ENCODE data around the gene SLC16A12.
"Not testable (repeated sequence)": the region's sequence is repeated elsewhere in the genome, so short reads cannot be mapped to it uniquely, and the experiment has no call there.

SLC16A12 gene

DNA sequence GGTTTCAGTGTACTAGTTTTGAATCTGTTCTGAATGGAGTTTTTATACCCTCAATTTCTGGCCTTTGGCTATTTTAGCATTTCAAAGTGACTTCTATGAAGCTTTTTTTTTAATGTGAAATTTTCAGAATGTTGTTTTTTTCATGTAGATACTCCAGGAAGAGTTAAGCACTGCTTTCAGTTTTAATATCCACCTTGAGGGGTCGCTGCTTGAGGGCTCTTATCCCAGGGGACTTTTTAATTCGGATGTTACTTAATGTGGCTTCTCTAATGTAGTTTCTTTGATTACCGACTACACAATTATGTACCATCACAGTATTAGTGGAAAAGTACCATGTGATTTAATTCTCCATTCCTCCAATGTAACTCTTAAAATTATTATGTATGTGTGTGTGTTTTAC, 115.8 kb downstream of the SLC16A12 start:
- DNase-seq (ENCODE audit: low read depth in 2 of 2), result no peak

DNA sequence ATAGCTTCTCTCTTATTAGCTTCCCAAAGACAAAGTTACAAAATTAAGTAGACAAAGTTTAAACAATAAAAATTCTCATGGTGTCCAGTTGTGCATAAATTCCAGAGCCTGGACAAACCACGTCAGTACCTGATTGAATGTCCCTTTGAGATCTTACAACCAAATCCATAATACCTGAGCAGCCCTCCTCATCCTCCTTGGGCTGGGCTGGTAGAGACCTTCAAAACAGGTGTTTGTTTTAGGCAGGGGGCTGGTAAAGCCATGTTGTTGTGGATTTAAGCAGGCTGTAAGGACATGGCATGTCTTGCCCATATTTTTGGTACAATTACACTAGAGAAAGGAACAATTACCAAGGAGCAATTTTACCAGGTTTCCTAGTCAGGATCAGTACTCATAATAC, 118.9 kb downstream of the SLC16A12 start:
- DNase-seq (ENCODE audit: low read depth in 2 of 2), result no peak

DNA sequence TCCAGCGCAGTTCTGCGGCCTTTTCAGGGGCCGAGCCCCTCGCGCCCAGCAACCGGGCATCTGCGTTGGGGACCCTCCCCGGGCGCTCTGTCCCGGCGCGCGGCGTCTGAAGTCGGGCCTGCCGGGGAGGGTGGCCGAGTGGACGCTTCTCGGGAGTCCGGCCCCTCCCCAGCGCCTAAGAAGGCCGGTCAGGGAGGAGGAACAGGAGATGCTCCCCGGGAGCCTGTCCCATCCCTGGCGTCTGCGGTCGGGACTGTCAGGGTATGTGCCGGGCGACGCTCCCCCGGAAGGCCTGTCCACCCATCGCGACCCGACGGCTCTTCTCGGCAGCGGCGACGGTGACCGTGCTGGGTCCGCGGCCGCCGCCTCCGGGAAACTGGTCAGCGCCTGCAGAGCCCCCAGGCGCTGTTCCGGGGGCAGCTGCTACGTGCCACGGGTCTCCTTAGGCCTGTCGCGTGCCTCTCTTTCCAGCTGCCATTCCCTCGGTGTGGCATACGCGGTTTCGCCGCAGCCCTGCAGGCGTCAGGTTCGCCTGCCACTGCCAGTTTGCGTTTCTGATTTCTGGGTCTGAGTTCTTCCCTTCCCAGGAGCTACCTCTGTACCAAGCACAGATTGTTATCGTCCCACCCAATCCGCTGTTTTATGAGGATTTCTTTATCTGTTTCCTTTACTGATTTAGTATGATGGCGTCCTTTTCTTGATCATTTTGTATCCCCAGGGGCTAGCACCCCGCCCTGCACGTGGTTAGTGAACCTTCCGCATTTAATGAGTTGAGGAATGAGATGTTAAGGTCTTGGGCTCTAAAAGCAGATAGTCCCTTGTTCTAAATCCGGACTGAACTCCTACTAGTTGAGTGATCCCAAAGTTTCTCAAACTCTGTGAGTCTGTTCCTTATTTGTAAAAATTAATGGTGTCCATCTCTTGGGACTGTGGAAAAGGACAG, 120.2 kb downstream of the SLC16A12 start:
- peak in 1 of 2 donors; percentile 9 for DNase-seq (ENCODE audit: low read depth in 2 of 2)

DNA sequence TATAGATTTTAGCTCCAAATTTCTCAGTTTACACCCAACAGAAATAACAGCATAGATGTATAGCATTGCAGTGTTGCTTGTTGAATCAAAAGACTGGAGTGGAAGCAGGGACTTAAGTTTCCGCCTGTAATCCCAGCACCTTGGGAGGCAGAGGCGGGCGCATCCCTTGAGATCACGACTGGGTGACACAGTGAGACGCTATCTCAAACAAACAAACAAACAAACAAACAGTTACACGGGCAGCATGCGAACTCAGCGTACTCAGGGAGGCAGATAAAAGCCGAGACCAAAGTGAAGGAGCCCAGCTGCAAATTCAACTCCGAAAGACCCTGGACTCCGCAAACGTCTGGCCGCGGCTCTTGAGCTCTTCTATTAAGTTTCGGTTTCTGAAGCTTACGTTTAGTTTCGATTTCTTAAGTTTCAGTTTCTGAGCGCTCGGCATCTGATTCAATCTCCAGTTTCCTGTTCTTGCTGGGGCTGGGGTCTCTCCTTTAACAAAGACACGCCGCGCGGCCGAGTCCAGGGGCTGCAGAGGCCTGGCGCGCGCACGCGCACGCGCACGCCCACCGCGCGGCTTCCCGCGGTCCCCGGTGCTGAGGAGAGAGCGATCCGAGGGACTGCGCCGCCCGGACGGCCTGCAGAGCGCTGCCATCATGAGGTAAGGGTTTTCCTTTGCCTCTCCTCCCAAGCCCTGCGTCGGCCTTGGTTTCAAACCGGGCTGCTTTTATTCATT, 121.1 kb downstream of the SLC16A12 start, which contains the start of gene IFIT5:
TSS of gene IFIT5 (plus strand) at position 423 of the 733 bp plus-strand sequence. CDS start at position 654, 231 bp downstream.
- DNase-seq (ENCODE audit: low read depth in 2 of 2), result peak in 1 of 2 donors; percentile 21

DNA sequence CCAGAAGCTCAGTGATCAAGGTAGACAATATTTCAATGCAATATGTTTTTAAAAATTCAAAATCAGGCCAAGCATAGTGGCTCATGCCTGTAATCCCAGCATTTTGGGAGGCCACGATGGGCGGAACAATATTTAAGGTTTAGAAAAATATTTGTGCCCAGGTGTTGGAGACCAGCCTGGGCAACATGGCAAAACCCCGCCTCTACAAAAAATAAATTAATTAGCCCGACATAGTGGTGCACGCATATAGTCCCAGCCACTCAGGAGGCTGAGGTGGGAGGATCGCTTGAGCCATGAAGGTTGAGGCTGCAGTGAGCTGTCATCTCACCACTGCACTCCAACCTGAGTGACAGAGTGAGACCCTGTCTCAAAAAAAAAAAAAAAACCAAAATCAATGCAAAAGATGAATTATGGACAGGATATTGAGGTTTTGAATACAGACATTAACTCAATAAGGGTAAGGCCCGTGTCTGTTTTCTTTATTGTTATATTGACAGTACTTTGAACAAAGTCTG, 121.9 kb downstream of the SLC16A12 start:
- DNase-seq (ENCODE audit: low read depth in 2 of 2), result no peak

DNA sequence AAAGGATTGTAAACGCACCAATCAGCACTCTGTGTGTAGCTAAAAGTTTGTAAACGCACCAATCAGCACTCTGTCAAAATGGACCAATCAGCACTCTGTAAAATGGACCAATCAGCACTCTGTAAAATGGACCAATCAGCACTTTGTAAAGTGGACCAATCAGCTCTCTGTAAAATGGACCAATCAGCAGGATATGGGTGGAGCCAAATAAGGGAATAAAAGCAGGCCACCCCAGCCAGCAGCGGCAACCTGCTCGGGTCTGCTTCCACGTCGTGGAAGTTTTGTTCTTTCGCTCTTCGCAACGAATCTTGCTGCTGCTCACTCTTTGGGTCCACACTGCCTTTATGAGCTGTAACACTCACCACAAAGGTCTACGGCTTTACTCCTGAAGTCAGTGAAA, 123.1 kb downstream of the SLC16A12 start:
- not testable (repeated sequence) for DNase-seq (ENCODE audit: low read depth in 2 of 2)

DNA sequence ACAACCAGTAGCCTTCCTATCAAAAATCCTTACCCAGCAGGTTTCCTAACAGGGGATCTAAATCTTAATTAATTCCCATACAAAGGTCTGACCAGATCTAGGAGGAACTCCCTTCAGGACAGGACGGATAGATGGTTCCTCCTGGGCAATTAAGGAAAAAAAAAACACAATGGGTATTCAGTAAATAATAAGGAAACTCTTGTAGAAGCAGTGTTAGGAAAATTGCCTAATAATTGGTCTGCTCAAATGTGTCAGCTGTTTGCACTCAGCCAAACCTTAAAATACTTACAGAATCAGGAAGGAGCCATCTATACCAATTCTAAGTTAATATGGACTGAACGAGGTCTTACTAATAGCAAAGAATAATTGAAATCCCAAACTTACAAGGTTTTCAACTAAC, 124.3 kb downstream of the SLC16A12 start:
- not testable (repeated sequence) for DNase-seq (ENCODE audit: low read depth in 2 of 2)

DNA sequence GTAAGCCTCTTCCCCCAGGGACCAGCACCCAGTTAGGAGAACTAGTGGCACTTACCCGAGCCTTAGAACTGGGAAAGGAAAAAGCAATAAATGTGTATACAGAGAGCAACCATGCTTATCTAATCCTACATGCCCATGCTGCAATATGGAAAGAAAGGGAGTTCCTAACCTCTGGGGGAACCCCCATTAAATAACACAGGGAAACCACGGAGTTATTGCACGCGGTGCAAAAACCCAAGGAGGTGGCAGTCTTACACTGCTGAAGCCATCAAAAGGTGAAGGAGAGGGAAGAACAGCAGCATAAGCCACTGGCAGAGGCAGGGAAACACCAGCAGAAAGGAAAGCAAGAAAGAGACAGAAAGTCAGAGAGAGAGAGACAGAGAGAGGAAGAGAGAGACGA, 124.8 kb downstream of the SLC16A12 start:
- not testable (repeated sequence) for DNase-seq (ENCODE audit: low read depth in 2 of 2)

DNA sequence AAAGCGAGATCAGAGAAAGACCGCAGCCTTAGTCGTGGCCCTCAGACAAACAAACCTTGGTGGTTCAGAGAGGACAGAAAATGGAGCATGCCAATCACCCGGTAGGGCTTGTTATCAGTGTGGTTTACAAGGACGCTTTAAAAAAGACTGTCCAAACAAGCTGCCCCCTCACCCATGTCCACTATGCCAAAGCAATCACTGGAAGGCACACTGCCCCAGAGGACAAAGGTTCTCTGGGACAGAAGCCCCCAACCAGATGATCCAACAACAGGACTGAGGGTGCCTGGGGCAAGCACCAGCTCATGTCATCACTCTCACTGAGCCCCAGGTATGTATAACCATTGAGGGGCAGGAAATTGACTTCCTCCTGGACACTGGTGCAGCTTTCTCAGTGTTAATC, 126.1 kb downstream of the SLC16A12 start:
- DNase-seq (ENCODE audit: low read depth in 2 of 2), result not testable (repeated sequence)

DNA sequence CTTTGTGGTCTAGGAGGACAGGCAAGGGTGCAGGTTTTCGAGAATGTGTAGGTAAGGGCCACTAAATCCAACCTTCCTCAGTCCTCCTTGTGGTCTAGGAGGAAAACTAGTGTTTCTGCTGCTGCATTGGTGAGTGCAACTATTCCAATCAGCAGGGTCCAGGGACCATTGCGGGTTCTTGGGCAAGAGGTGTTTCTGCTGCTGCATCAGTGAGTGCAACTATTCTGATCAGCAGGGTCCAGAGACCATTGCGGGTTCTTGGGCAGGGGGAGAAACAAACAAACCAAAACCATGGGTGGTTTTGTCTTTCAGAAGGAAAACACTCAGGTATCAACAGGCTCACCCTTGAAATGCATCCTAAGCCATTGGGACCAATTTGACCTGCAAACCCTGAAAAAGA, 127.6 kb downstream of the SLC16A12 start:
- DNase-seq (ENCODE audit: low read depth in 2 of 2), result not testable (repeated sequence)

DNA sequence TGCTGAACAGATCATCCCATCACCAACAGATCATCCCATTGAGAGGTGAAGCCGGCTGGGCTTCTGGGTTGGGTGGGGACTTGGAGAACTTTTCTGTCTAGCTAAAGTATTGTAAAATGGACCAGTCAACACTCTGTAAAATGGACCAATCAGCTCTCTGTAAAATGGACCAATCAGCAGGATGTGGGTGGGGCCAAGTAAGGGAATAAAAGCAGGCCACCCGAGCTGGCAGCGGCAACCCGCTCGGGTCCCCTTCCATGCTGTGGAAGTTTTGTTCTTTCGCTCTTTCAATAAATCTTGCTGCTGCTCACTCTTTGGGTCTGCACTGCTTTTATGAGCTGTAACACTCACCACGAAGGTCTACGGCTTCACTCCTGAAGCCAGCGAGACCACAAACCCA, 129.2 kb downstream of the SLC16A12 start:
- DNase-seq (ENCODE audit: low read depth in 2 of 2), result not testable (repeated sequence)

DNA sequence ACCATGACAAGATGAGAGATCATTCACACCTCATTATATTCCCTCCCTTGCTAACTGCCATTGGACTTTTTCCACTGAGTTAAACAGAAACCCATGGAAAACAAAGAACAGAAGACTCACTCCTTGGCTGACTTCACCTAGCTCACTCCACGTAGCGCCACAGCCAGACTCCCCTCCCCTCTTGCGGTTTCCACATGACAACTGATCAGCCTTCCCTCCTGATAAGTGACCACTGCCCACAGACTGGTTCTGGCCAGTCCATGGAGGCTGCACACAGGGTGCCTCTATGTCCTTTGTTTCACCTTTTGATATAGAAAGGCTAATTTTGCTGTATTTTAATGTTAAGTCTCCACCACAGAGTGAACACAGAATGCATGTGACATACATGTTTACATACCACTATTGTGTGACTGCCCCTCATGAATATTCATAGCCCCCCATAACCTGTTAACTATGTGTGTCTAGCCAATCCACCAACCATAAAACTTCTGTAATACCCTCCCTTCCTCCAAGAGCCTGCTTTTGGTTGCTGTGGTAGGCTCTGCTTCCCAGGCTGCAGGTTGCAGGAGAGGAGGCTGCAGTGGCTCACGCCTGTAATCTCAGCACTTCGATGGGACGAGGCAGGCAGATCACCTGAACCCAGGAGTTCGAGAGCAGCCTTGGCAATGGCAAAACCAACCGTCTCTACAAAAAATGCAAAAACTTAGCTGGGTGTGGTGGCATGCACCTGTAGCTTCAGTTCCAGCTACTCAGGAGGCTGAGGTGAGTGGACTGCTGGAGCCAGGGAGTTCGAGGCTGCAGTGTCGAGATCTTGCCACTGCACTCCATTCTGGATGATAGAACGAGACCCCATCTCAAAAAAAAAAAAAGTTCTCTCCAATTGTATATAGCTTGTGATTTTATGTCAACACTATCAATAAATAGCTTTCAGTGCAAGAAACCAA, 131.0 kb downstream of the SLC16A12 start:
- no peak for DNase-seq (ENCODE audit: low read depth in 2 of 2)

DNA sequence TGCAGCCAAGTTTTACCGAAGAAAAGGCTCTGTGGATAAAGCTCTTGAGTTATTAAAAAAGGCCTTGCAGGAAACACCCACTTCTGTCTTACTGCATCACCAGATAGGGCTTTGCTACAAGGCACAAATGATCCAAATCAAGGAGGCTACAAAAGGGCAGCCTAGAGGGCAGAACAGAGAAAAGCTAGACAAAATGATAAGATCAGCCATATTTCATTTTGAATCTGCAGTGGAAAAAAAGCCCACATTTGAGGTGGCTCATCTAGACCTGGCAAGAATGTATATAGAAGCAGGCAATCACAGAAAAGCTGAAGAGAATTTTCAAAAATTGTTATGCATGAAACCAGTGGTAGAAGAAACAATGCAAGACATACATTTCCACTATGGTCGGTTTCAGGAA, 132.4 kb downstream of the SLC16A12 start:
- DNase-seq (ENCODE audit: low read depth in 2 of 2), result no peak

DNA sequence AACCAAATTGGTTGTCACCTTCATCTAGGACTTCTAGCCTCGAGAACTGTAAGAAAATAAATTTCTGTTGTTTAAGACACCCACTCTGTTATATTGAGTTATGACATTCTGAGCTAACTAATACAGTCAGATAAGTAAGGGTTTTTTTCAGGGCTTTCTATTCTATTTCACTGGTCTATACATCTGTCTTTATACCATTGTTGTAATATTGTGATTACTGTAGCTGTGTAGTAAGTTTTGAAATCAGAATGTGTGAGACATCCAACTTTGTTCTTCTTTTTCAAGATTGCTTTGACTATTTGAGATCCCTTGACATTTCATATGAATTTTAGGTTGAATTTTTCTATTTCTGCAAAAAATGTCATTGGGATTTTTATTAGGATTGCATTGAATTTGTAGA, 135.4 kb downstream of the SLC16A12 start:
- no peak for DNase-seq (ENCODE audit: low read depth in 2 of 2)

DNA sequence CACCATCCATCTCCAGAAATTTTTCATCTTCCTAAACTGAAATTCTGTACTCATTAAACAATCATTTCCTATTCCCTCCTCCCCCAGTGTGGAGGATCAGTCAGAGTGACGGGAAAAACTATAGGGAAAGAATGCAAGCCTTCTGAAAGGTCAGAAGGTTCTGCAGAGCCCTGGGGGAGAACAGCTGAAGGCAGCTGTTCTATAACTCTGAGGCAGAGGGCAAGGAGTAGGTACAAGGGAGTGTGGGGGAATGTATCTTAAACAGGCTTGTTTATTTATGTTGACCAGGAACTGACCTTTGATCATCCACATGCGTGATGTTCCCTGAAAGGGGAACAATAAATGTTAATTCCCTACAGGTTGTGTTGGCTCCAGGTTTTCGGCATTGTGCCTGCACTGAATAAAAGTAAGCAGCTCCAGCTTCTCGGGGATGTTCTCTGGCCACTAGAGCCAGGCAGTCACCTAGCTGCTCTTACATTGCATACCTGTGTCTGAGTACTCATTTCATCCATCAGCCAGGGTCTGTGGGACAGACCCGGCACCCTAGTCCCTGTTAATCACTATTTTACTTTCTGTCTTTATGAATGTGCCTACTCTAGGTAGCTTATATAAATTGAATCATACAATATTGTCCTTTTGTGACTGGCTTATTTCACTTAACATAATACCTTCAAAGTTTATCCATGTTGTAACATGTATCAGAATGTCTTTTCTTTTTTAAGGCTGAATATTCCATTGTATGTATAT, 137.2 kb downstream of the SLC16A12 start:
- no peak for DNase-seq (ENCODE audit: low read depth in 2 of 2)

DNA sequence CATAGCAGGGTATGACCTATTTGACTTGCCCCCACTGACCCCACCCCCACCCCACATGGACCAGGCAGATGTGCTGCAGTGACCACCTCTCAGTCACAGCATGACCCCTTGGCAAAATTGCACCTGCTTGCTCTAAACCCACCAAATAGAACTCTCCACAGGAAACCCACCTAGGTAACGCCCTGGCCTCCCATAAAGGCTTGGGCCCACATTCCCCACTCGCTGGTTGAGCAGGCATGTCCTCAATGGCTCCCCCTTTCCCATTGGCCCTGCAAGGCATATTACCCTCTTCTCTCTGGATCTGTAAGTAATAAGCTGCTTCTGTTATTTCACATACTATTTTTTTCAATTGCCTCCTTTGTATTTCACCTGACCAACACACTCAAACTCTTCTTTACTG, 140.3 kb downstream of the SLC16A12 start:
- DNase-seq (ENCODE audit: low read depth in 2 of 2), result no peak

DNA sequence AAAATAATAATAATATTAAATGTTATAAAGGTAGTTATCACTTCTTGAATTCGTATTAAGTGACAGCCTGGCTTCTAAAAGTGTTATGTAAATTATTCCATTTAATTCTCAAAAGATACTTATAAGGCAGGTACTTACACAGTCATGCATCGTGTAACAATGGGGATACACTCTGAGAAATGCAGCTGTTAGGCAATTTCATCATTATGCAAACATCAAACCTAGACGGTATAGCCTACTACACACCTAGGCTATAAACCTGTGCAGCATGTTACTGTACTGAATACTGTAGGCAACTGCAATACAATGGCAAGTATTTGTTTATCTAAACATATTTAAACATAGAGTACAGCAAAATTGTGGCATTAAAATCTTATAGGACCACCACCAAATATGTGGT, 141.5 kb downstream of the SLC16A12 start:
- DNase-seq (ENCODE audit: low read depth in 2 of 2), result no peak

DNA sequence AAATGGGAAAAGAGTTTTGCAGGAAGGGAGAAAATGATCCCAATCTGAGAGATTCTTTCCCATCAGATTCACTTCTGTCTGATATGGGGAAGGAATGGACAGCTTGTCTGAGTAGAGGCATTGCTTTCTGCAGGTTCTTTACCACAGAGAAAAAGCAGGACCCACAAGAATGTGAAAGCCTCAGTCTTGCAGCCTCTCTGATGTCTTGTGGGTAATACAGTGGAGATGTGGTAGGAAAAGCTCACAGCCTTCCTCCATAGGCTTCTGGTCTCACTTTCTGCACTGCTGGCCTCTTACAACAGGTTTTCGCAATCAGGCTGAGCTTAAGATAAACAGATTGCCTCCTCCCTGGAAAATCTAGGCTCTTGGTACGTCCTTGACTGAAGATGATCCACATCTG, 142.4 kb downstream of the SLC16A12 start:
- DNase-seq (ENCODE audit: low read depth in 2 of 2), result no peak

DNA sequence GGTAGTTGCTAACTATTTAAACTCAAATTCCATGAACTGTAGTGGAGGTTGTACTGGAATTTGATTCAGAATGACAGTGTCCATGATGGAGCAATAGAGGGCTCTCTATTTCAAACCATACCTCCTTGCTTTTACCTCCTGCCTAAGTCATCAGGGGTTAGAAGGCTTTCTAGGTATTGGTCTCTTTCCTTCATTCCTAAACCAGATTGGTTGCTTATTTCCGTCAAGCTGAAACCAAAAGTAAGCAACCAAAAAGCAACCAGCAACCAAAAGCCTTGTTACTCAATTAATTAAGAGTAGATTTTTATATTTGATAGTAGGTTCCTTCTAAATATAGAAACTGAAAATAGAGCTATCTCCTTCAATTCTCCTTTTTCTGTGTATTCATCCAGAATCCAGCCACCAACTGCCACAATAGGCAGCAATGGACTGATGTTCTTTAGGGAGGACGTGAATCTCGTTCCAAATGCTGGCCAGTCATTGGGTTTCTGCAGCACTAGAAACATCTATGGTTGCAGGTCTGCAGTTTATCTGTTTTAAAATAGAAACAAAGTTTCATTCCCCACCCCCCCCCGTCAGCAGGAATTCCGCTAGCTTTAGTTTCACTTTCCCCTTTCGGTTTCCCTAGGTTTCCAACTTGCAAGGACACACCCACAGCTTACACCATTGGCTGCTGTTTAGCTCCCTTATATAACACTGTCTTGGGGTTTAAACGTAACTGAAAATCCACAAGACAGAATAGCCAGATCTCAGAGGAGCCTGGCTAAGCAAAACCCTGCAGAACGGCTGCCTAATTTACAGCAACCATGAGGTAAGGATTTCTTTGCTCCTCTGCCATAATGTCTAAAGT, 143.3 kb downstream of the SLC16A12 start, which contains the start of gene IFIT1:
TSS of gene IFIT1 (plus strand) at position 717 of the 850 bp plus-strand sequence. CDS start at position 807, 90 bp downstream.
- DNase-seq (ENCODE audit: low read depth in 2 of 2), result no peak

DNA sequence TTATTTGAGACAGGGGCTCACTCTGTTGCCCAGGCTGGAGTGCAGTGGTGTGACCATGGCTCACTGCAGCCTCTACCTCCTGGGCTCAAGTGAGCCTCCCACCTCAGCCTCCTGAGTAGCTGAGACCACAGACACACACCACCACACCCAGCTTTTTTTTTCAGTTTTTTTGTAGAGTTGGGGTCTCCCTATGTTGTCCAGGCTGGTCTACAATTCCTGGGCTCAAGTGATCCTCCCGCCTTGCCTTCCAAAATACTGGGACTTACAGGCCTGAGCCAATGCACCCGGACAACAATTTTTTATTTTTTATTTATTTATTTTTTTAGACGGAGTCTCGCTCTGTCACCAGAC, 144.2 kb downstream of the SLC16A12 start:
- DNase-seq (ENCODE audit: low read depth in 2 of 2), result not testable (repeated sequence)

Data from stimulated activated CD4-positive, alpha-beta T cell treated with anti-CD3 and anti-CD28 coated beads, Interleukin-1b, Interleukin-23, amount 100 ng/mL, for 1 hour (primary cell).